Neuronal stem cell (in vitro differentiated cells): Measurements from ENCODE around the gene RETREG3.

Experiments used
- DNase-seq: peaks from one replicate; pipeline ENCODE4 v3.0.0-alpha.2; 2013; ENCODE audit warnings: low spot score
- H2AFZ ChIP-seq: one replicate; pipeline ENCODE4 v1.6.1; 2013; ENCODE audit warnings: mild to moderate bottlenecking, low read length, inconsistent platforms
- H2AK5ac ChIP-seq: 2 replicates; pipeline ENCODE4 v1.6.1; 2013; ENCODE audit warnings: low read depth, mild to moderate bottlenecking, inconsistent platforms, low read length, moderate library complexity, mixed read lengths
- H2BK120ac ChIP-seq: 2 replicates; pipeline ENCODE4 v1.6.1; 2013; ENCODE audit warnings: low read depth, mild to moderate bottlenecking, inconsistent platforms, low read length, moderate library complexity, mixed read lengths
- H2BK12ac ChIP-seq: one replicate; pipeline ENCODE4 v1.6.1; 2013; ENCODE audit warnings: low read length, inconsistent platforms
- H2BK15ac ChIP-seq: 2 replicates; pipeline ENCODE4 v1.6.1; 2013; ENCODE audit warnings: mild to moderate bottlenecking, low read length, inconsistent platforms, mixed read lengths
- H2BK5ac ChIP-seq: one replicate; pipeline ENCODE4 v1.6.1; 2013; ENCODE audit warnings: inconsistent platforms, mild to moderate bottlenecking, low read length, moderate library complexity
- H3K14ac ChIP-seq: one replicate; pipeline ENCODE4 v1.6.1; 2013; ENCODE audit warnings: low read length, inconsistent platforms
- H3K18ac ChIP-seq: 2 replicates; pipeline ENCODE4 v1.6.1; 2013; ENCODE audit warnings: low read length, inconsistent platforms
- H3K23ac ChIP-seq: 2 replicates; pipeline ENCODE4 v1.6.1; 2013; ENCODE audit warnings: low read depth, mild to moderate bottlenecking, mixed read lengths, low read length, inconsistent platforms; ENCODE audit not compliant: poor library complexity
- H3K27ac ChIP-seq: replicated peaks from 3 replicates; pipeline ENCODE4 v1.5.1; 2013; ENCODE audit warnings: low read length, inconsistent platforms
- H3K27me3 ChIP-seq, 3 experiments: 2 replicates each; pipeline ENCODE4 v1.6.1; 2013; ENCODE audit warnings: low read length in 3 of 3, mild to moderate bottlenecking in 2 of 3, inconsistent platforms in 1 of 3, low read depth in 1 of 3, mixed read lengths in 1 of 3, moderate library complexity in 1 of 3; ENCODE audit not compliant: control insufficient read depth in 3 of 3, insufficient read depth in 3 of 3
- H3K36me3 ChIP-seq, 2 donors: replicated peaks in 1 of 2; 2 replicates each; pipeline ENCODE4 v1.6.1; 2013; ENCODE audit warnings: low read length in 2 of 2; ENCODE audit not compliant: control insufficient read depth in 2 of 2, insufficient read depth in 2 of 2
- H3K4ac ChIP-seq: 2 replicates; pipeline ENCODE4 v1.6.1; 2013; ENCODE audit warnings: inconsistent platforms, mild to moderate bottlenecking, low read length, moderate library complexity
- H3K4me1 ChIP-seq, 2 donors: 1 replicate in 1 of 2; 2 replicates in 1 of 2; pipeline ENCODE4 v1.6.1; 2013; ENCODE audit warnings: low read length in 2 of 2, low read depth in 1 of 2; ENCODE audit not compliant: control insufficient read depth in 2 of 2, insufficient read depth in 1 of 2
- H3K4me2 ChIP-seq: one replicate; pipeline ENCODE4 v1.6.1; 2013; ENCODE audit warnings: mild to moderate bottlenecking, low read length, inconsistent platforms; ENCODE audit not compliant: insufficient read depth, poor library complexity, severe bottlenecking
- H3K4me3 ChIP-seq, 2 donors: 2 replicates each; pipeline ENCODE4 v1.5.1; 2013; ENCODE audit warnings: low read length in 2 of 2, mild to moderate bottlenecking in 2 of 2, inconsistent platforms in 1 of 2, moderate library complexity in 1 of 2
- H3K79me1 ChIP-seq: one replicate; pipeline ENCODE4 v1.6.1; 2013; ENCODE audit warnings: low read depth, mild to moderate bottlenecking, inconsistent platforms, low read length, moderate library complexity
- H3K9ac ChIP-seq: one replicate; pipeline ENCODE4 v1.6.1; 2013; ENCODE audit warnings: mild to moderate bottlenecking, low read depth, low read length, inconsistent platforms; ENCODE audit not compliant: poor library complexity
- H3K9me3 ChIP-seq, 2 donors: replicated peaks in 1 of 2; 2 replicates each; pipeline versions ENCODE3 to v1.6.1; 2013; ENCODE audit warnings: low read length in 2 of 2, mild to moderate bottlenecking in 2 of 2, inconsistent platforms in 1 of 2, low read depth in 1 of 2, mixed read lengths in 1 of 2, moderate library complexity in 1 of 2; ENCODE audit not compliant: control insufficient read depth in 2 of 2, insufficient read depth in 1 of 2
- H4K8ac ChIP-seq: one replicate; pipeline ENCODE4 v1.6.1; 2013; ENCODE audit warnings: low read depth, mild to moderate bottlenecking, inconsistent platforms, low read length, moderate library complexity
- H4K91ac ChIP-seq: one replicate; pipeline ENCODE4 v1.6.1; 2013; ENCODE audit warnings: low read length, low read depth, mild to moderate bottlenecking, inconsistent platforms; ENCODE audit not compliant: poor library complexity
- WGBS, 2 donors: extraction: QIAGEN DNeasy Blood & Tissue Kit; methylation state at CpG; one replicate each; pipeline ENCODE4 v1.1.7; 2013; ENCODE audit warnings: missing lambda C conversion rate in 2 of 2, mixed read lengths in 1 of 2; ENCODE audit not compliant: insufficient read length in 2 of 2, insufficient replicate concordance in 1 of 2; ENCODE audit errors: extremely low coverage in 2 of 2; 5-methylcytosine and 5-hydroxymethylcytosine counted together

Gene RETREG3

DNA sequence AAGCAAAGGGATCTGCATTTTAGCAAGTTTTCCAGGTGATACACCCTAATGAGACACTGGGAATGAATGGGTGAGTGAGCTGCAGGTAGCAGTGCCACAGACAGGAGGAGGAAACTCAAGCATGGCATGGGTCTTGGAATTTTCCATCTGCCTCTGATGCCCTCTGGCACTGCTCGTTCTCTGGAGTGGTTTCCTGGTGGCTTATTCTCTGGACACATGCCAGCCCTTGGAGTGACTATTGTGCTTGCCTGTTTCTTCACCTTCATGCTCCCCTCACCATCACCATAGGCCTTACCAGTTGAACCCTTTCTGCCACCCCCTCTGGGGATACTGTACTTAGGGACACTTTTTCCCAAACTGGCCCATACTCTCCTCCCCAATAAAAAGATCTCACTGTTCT is 45.6 kb downstream of the RETREG3 start:
- Histone ChIP-seq H2AK5ac (no peak overlapping the region), H3K4me3 (peak overlapping the region in 1 of 2 donors; percentile 66), H2AFZ (no peak overlapping the region), H3K4me1 (peaks cover 15 to 16% of the 10 kb centered on the region in 2 donors), H2BK120ac (no peak overlapping the region), H4K8ac (no peak overlapping the region), H3K27ac (no peak overlapping the region), H3K9me3 (no peaks in the 10 kb centered on the region), H2BK12ac (no peak overlapping the region), H2BK15ac (no peak overlapping the region), H3K23ac (no peak overlapping the region), H3K4ac (no peak overlapping the region), H3K4me2 (no peak overlapping the region), H3K36me3 (peaks cover 22 to 39% of the 10 kb centered on the region in 2 donors), H2BK5ac (no peak overlapping the region), H3K9ac (no peak overlapping the region), H3K27me3 (no peaks in the 10 kb centered on the region), H3K14ac (no peak overlapping the region), H3K18ac (no peak overlapping the region), H4K91ac (no peak overlapping the region), H3K79me1 (peaks cover 22% of the 10 kb centered on the region)
- DNase-seq: no peak
- no CpG with 5 or more reads among the region's 1 CpG for WGBS, 2 donors

- Histone ChIP-seq H3K14ac (no peak overlapping the region), H2BK120ac (no peak overlapping the region), H3K36me3 (peaks cover 21 to 35% of the 10 kb centered on the region in 2 donors), H4K8ac (no peak overlapping the region), H3K9me3 (no peaks in the 10 kb centered on the region), H3K4me3 (peak overlapping the region; percentile 66 to 92), H3K23ac (no peak overlapping the region), H2BK12ac (no peak overlapping the region), H3K79me1 (peaks cover 21% of the 10 kb centered on the region), H3K27me3 (no peaks in the 10 kb centered on the region), H2BK5ac (no peak overlapping the region), H3K27ac (no peak overlapping the region), H3K4me1 (peaks cover 15 to 16% of the 10 kb centered on the region in 2 donors), H2AFZ (no peak overlapping the region), H4K91ac (no peak overlapping the region), H3K18ac (no peak overlapping the region), H2BK15ac (no peak overlapping the region), H3K9ac (no peak overlapping the region), H3K4me2 (peak overlapping the region; percentile 94), H3K4ac (no peak overlapping the region), H2AK5ac (no peak overlapping the region)
- no peak for DNase-seq
- WGBS, 2 donors: no CpG with 5 or more reads among the region's 14 CpGs
Observed at GRCh38 chr17:42563143-42563509, 46.0 kb downstream of the RETREG3 start.

DNA sequence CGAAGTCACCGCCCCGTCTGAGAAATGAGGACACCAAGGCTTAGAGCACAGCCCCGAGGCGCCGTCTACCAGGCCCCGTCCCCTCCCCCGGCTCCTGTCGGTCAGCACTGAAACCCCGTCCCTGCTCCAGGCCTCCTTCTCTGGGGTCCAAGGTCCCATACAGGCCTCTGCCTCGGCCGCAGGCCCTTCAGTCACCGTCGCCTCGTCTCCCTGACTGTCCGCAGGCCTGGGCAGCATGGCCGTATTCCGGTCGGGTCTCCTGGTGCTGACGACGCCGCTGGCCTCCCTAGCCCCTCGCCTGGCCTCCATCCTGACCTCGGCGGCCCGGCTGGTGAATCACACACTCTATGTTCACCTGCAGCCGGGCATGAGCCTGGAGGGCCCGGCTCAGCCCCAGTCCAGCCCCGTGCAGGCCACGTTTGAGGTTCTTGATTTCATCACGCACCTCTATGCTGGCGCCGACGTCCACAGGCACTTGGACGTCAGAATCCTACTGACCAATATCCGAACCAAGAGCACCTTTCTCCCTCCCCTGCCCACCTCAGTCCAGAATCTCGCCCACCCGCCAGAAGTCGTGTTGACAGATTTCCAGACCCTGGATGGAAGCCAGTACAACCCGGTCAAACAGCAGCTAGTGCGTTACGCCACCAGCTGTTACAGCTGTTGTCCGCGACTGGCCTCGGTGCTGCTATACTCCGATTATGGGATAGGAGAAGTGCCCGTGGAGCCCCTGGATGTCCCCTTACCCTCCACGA is 46.6 kb downstream of the RETREG3 start:
- H2BK12ac ChIP-seq: no peak overlapping the region
- H3K4me3 ChIP-seq: peak overlapping the region; percentile 66 to 92
- H3K23ac ChIP-seq: peak overlapping the region; percentile 57
- no peaks in the 10 kb centered on the region for H3K9me3 ChIP-seq
- no peak overlapping the region for H2BK120ac ChIP-seq
- peaks cover 19% of the 10 kb centered on the region for H3K79me1 ChIP-seq
- peak overlapping the region; percentile 94 for H3K9ac ChIP-seq
- no peaks in the 10 kb centered on the region for H3K27me3 ChIP-seq
- H3K36me3 ChIP-seq: peaks cover 21 to 34% of the 10 kb centered on the region in 2 donors
- peaks cover 12 to 14% of the 10 kb centered on the region in 2 donors for H3K4me1 ChIP-seq
- peak overlapping the region; percentile 85 for H2AFZ ChIP-seq
- H2BK5ac ChIP-seq: peak overlapping the region; percentile 58
- H2AK5ac ChIP-seq: peak overlapping the region; percentile 41
- WGBS, 2 donors: no CpG with 5 or more reads among the region's 48 CpGs
- H3K4me2 ChIP-seq: peak overlapping the region; percentile 94
- H2BK15ac ChIP-seq: no peak overlapping the region
- H3K18ac ChIP-seq: no peak overlapping the region
- H4K8ac ChIP-seq: no peak overlapping the region
- no peak overlapping the region for H3K14ac ChIP-seq
- no peak for DNase-seq
- H3K4ac ChIP-seq: no peak overlapping the region
- H4K91ac ChIP-seq: no peak overlapping the region
- peak overlapping the region; percentile 64 for H3K27ac ChIP-seq

DNA sequence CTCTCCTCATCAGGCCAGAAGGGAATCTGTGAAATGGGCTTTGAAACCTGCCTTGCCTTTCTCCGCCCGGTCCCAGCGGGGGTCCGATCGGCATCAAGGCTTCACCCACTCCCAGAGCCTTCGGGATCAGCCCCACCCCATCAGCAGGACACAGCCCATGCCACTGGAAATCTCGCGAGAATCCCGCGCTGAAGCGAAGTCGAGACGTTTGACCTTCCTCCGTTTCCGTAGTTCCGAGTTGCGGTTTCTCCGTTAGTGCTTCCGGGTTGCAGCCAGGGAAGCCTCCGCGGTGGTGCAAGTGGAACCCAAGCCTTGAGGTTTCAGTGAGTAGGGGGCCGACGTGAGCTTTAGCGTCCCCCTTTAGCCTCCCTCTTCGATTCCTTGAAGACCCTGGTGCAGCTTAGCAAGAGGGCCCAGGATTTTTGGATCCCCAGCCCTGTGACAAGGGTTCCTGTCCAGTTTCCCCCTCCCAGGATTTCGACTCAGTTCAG is 47.2 kb downstream of the RETREG3 start, which contains the start of gene COASY:
COASY (plus strand) TSS at position 252 of the 491 bp plus-strand sequence. CDS start 475 bp downstream, outside the sequence.
- H3K4ac ChIP-seq: no peak within 1 kb of the TSS
- H3K4me3 ChIP-seq: peak within 1 kb of the TSS; percentile 66 to 92
- H3K36me3 ChIP-seq: peaks cover 21 to 34% of the 10 kb centered on the region in 2 donors
- H2AFZ ChIP-seq: peak within 1 kb of the TSS; percentile 85
- H3K9me3 ChIP-seq: no peaks in the 10 kb centered on the region
- peak; percentile 92 for DNase-seq
- no peak within 1 kb of the TSS for H2BK12ac ChIP-seq
- no peak within 1 kb of the TSS for H2BK120ac ChIP-seq
- no peak within 1 kb of the TSS for H3K14ac ChIP-seq
- H2BK15ac ChIP-seq: peak within 1 kb of the TSS; percentile 19
- peaks cover 11 to 14% of the 10 kb centered on the region in 2 donors for H3K4me1 ChIP-seq
- H2AK5ac ChIP-seq: peak within 1 kb of the TSS; percentile 41
- no peaks in the 10 kb centered on the region for H3K27me3 ChIP-seq
- H3K23ac ChIP-seq: peak within 1 kb of the TSS; percentile 57
- H2BK5ac ChIP-seq: peak within 1 kb of the TSS; percentile 58
- peak within 1 kb of the TSS; percentile 17 for H4K8ac ChIP-seq
- no peak within 1 kb of the TSS for H4K91ac ChIP-seq
- peaks cover 12% of the 10 kb centered on the region for H3K79me1 ChIP-seq
- peak within 1 kb of the TSS; percentile 94 for H3K4me2 ChIP-seq
- no CpG with 5 or more reads among the region's 26 CpGs for WGBS, 2 donors
- peak within 1 kb of the TSS; percentile 91 for H3K18ac ChIP-seq
- peak within 1 kb of the TSS; percentile 94 for H3K9ac ChIP-seq
- peak within 1 kb of the TSS; percentile 64 for H3K27ac ChIP-seq
